Trophoblast cell (in vitro differentiated cells and primary cell): ENCODE results near the gene GTPBP8.

Experiments
- DNase-seq, 2 donors: peaks; one replicate each; pipeline ENCODE4 v3.0.0-alpha.2; 2016
- H2AFZ ChIP-seq: 2 replicates; pipeline ENCODE4 v1.6.1; 2013; ENCODE audit warnings: low read length, moderate library complexity, mild to moderate bottlenecking; ENCODE audit not compliant: insufficient read depth, poor library complexity
- H2AK5ac ChIP-seq: 2 replicates; pipeline ENCODE4 v1.6.1; 2013; ENCODE audit warnings: mild to moderate bottlenecking, low read length
- H2BK120ac ChIP-seq: 2 replicates; pipeline ENCODE4 v1.6.1; 2013; ENCODE audit warnings: low read length, mild to moderate bottlenecking, moderate library complexity; ENCODE audit not compliant: insufficient read depth, poor library complexity
- H2BK12ac ChIP-seq: 2 replicates; pipeline ENCODE4 v1.6.1; 2013; ENCODE audit warnings: mild to moderate bottlenecking, low read length, moderate library complexity
- H2BK5ac ChIP-seq: 2 replicates; pipeline ENCODE4 v1.6.1; 2013; ENCODE audit warnings: low read length, low read depth, moderate library complexity, mild to moderate bottlenecking; ENCODE audit not compliant: poor library complexity
- H3K14ac ChIP-seq: 2 replicates; pipeline ENCODE4 v1.6.1; 2013; ENCODE audit warnings: mild to moderate bottlenecking, low read length
- H3K18ac ChIP-seq: 2 replicates; pipeline ENCODE4 v1.6.1; 2013; ENCODE audit warnings: mild to moderate bottlenecking, low read length
- H3K23ac ChIP-seq: 2 replicates; pipeline ENCODE4 v1.6.1; 2013; ENCODE audit warnings: low read length
- H3K27ac ChIP-seq: 2 replicates; pipeline ENCODE4 v1.5.1; 2013; ENCODE audit warnings: low read depth, mild to moderate bottlenecking, inconsistent platforms, low read length, moderate library complexity
- H3K27me3 ChIP-seq: 2 replicates; pipeline ENCODE4 v1.6.1; 2013; ENCODE audit warnings: inconsistent platforms, mild to moderate bottlenecking, low read length, moderate library complexity; ENCODE audit not compliant: insufficient read depth
- H3K36me3 ChIP-seq, 2 experiments: 1 replicate in 1 of 2; 2 replicates in 1 of 2; pipeline ENCODE4 v1.6.1; 2013; ENCODE audit warnings: low read length in 2 of 2, mild to moderate bottlenecking in 2 of 2, moderate library complexity in 1 of 2; ENCODE audit not compliant: insufficient read depth in 2 of 2, control insufficient read depth in 1 of 2
- H3K4ac ChIP-seq: 2 replicates; pipeline ENCODE4 v1.6.1; 2013; ENCODE audit warnings: low read depth, mild to moderate bottlenecking, low read length, moderate library complexity
- H3K4me1 ChIP-seq, 2 experiments: 1 replicate in 1 of 2; 2 replicates in 1 of 2; pipeline ENCODE4 v1.6.1; 2013; ENCODE audit warnings: low read length in 2 of 2, mild to moderate bottlenecking in 2 of 2, moderate library complexity in 1 of 2; ENCODE audit not compliant: insufficient read depth in 2 of 2, control insufficient read depth in 1 of 2
- H3K4me2 ChIP-seq: 2 replicates; pipeline ENCODE4 v1.6.1; 2013; ENCODE audit warnings: inconsistent platforms, mild to moderate bottlenecking, low read length, moderate library complexity
- H3K4me3 ChIP-seq: 2 replicates; pipeline ENCODE4 v1.5.1; 2013; ENCODE audit warnings: mild to moderate bottlenecking, low read depth, low read length, inconsistent platforms
- H3K79me1 ChIP-seq: one replicate; pipeline ENCODE4 v1.6.1; 2013; ENCODE audit warnings: low read length
- H3K79me2 ChIP-seq: 2 replicates; pipeline ENCODE4 v1.6.1; 2013; ENCODE audit warnings: low read length, mild to moderate bottlenecking; ENCODE audit not compliant: control insufficient read depth, insufficient read depth, poor library complexity
- H3K9ac ChIP-seq: 2 replicates; pipeline ENCODE4 v1.6.1; 2013; ENCODE audit warnings: mild to moderate bottlenecking, low read length
- H3K9me3 ChIP-seq: 2 replicates; pipeline ENCODE4 v1.6.1; 2013; ENCODE audit warnings: low read depth, mild to moderate bottlenecking, control low read depth, inconsistent platforms, low read length; ENCODE audit not compliant: insufficient read depth
- H4K12ac ChIP-seq: 2 replicates; pipeline ENCODE4 v1.6.1; 2013; ENCODE audit warnings: low read depth, mild to moderate bottlenecking, low read length, moderate library complexity
- H4K8ac ChIP-seq: 2 replicates; pipeline ENCODE4 v1.6.1; 2013; ENCODE audit warnings: low read depth, mild to moderate bottlenecking, low read length, moderate library complexity
- H4K91ac ChIP-seq: one replicate; pipeline ENCODE4 v1.6.1; 2013; ENCODE audit warnings: low read depth, mild to moderate bottlenecking, low read length, moderate library complexity
- WGBS: extraction: QIAGEN DNeasy Blood & Tissue Kit; methylation state at CpG from one replicate; pipeline ENCODE4 v1.1.7; 2013; ENCODE audit warnings: missing lambda C conversion rate; ENCODE audit not compliant: insufficient read length, insufficient coverage; ENCODE audit errors: extremely low coverage; 5-methylcytosine and 5-hydroxymethylcytosine counted together

Gene GTPBP8

GRCh38 chr3:112974894-112975293 is 15.9 kb upstream of the GTPBP8 start, which contains the start of gene CD200R1:
CD200R1 (minus strand) TSS chr3:112975103; CDS start chr3:112974857, 246 bp downstream.
- Histone ChIP-seq H3K4me1 (no peaks in the 10 kb centered on the region), H2AK5ac (no peak within 1 kb of the TSS), H3K79me2 (no peaks in the 10 kb centered on the region), H3K4me2 (no peak within 1 kb of the TSS), H3K4ac (no peak within 1 kb of the TSS), H2BK5ac (no peak within 1 kb of the TSS), H4K8ac (no peak within 1 kb of the TSS), H3K27ac (no peak within 1 kb of the TSS), H4K91ac (no peak within 1 kb of the TSS), H2BK12ac (no peak within 1 kb of the TSS), H3K36me3 (no peaks in the 10 kb centered on the region), H3K14ac (no peak within 1 kb of the TSS), H3K18ac (no peak within 1 kb of the TSS), H3K79me1 (no peaks in the 10 kb centered on the region), H2BK120ac (no peak within 1 kb of the TSS), H4K12ac (no peak within 1 kb of the TSS), H2AFZ (no peak within 1 kb of the TSS), H3K23ac (no peak within 1 kb of the TSS), H3K27me3 (no peaks in the 10 kb centered on the region), H3K4me3 (no peak within 1 kb of the TSS), H3K9me3 (no peaks in the 10 kb centered on the region), H3K9ac (no peak within 1 kb of the TSS)
- no CpG with 5 or more reads among the region's 5 CpGs for WGBS
- no peak for DNase-seq

- H3K79me1 ChIP-seq, result no peaks in the 10 kb centered on the region
- no peak overlapping the region for H2BK120ac ChIP-seq
- no peak overlapping the region for H4K91ac ChIP-seq
- H3K27me3 ChIP-seq, result no peaks in the 10 kb centered on the region
- no peak overlapping the region for H2BK12ac ChIP-seq
- H3K14ac ChIP-seq, result no peak overlapping the region
- no peak overlapping the region for H3K23ac ChIP-seq
- H3K9ac ChIP-seq, result no peak overlapping the region
- no peaks in the 10 kb centered on the region for H3K79me2 ChIP-seq
- no peaks in the 10 kb centered on the region for H3K36me3 ChIP-seq
- no peak overlapping the region for H3K27ac ChIP-seq
- no peak overlapping the region for H4K8ac ChIP-seq
- H3K9me3 ChIP-seq, result no peaks in the 10 kb centered on the region
- no peak overlapping the region for H4K12ac ChIP-seq
- no peaks in the 10 kb centered on the region for H3K4me1 ChIP-seq
- no peak overlapping the region for H2AFZ ChIP-seq
- peak in 1 of 2 donors; percentile 70 for DNase-seq
- no peak overlapping the region for H3K4me3 ChIP-seq
- no peak overlapping the region for H3K4ac ChIP-seq
- no peak overlapping the region for H3K4me2 ChIP-seq
- no peak overlapping the region for H3K18ac ChIP-seq
- H2AK5ac ChIP-seq, result no peak overlapping the region
- no peak overlapping the region for H2BK5ac ChIP-seq
Measured at GRCh38 chr3:112976001-112976400, 14.8 kb upstream of the GTPBP8 start.

GRCh38 chr3:112976953-112977352 is 13.8 kb upstream of the GTPBP8 start:
- Histone ChIP-seq H3K27me3 (no peaks in the 10 kb centered on the region), H3K79me2 (no peaks in the 10 kb centered on the region), H3K4ac (no peak overlapping the region), H3K9ac (no peak overlapping the region), H3K23ac (no peak overlapping the region), H3K14ac (no peak overlapping the region), H4K8ac (no peak overlapping the region), H2BK12ac (no peak overlapping the region), H3K27ac (no peak overlapping the region), H2BK120ac (no peak overlapping the region), H3K4me1 (no peaks in the 10 kb centered on the region), H3K4me2 (no peak overlapping the region), H4K91ac (no peak overlapping the region), H3K18ac (no peak overlapping the region), H3K4me3 (no peak overlapping the region), H2AFZ (no peak overlapping the region), H3K36me3 (no peaks in the 10 kb centered on the region), H2AK5ac (no peak overlapping the region), H3K79me1 (no peaks in the 10 kb centered on the region), H3K9me3 (no peaks in the 10 kb centered on the region), H2BK5ac (no peak overlapping the region), H4K12ac (no peak overlapping the region)
- no CpG with 5 or more reads among the region's 2 CpGs for WGBS
- DNase-seq, result no peak

DNA sequence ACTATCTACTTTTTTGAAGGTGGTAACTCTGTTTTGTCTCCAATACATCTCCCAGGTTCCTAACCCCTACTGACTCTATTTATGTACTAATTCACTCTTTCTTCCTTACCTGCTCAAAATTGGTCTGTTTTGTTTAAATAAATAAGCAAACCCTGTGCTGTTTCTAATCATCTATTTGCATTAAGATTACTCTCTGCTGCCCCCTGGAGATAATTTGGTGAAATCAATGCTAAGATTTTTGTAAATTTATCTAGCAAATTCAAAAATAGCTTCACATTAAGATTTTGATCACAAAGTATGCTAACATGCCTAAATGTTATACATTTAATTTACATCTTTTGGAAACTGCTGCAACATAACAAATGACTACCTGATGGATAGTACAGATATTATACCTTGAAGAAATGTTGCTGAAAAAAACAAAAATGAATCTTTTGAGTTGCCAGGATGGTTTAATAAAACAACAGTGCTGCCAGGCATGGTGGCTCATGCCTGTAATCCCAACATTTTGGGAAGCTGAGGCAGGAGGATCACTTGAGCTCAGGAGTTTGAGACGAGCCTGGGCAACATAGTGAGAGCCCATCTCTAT is 11.4 kb upstream of the GTPBP8 start:
- H3K79me1 ChIP-seq, result no peaks in the 10 kb centered on the region
- no peak overlapping the region for H3K4ac ChIP-seq
- H3K27ac ChIP-seq, result no peak overlapping the region
- no peaks in the 10 kb centered on the region for H3K36me3 ChIP-seq
- no peaks in the 10 kb centered on the region for H3K4me1 ChIP-seq
- H3K27me3 ChIP-seq, result no peaks in the 10 kb centered on the region
- H4K12ac ChIP-seq, result no peak overlapping the region
- H2BK120ac ChIP-seq, result no peak overlapping the region
- no CpG with 5 or more reads among the region's 1 CpG for WGBS
- no peak overlapping the region for H4K91ac ChIP-seq
- peak in 1 of 2 donors; percentile 80 for DNase-seq
- no peaks in the 10 kb centered on the region for H3K79me2 ChIP-seq
- H3K9me3 ChIP-seq, result no peaks in the 10 kb centered on the region
- H3K18ac ChIP-seq, result no peak overlapping the region
- no peak overlapping the region for H3K4me3 ChIP-seq
- H3K9ac ChIP-seq, result no peak overlapping the region
- no peak overlapping the region for H2BK5ac ChIP-seq
- no peak overlapping the region for H2BK12ac ChIP-seq
- no peak overlapping the region for H3K23ac ChIP-seq
- no peak overlapping the region for H3K4me2 ChIP-seq
- no peak overlapping the region for H4K8ac ChIP-seq
- H2AK5ac ChIP-seq, result no peak overlapping the region
- H2AFZ ChIP-seq, result no peak overlapping the region
- H3K14ac ChIP-seq, result no peak overlapping the region
